Ovary (tissue), 9 donors: ENCODE results near the gene WDR54. TPM values are rescaled to one million over a fixed set of nuclear protein-coding genes. Genes with fewer than 3 reads are reported as not detected.
A peak's percentile ranks its signal among the peaks of the same experiment; 100 is the strongest.

ENCODE experiments used
- DNase-seq, 5 donors: peaks; one replicate each; pipeline ENCODE4 v3.0.0-alpha.2; 2019 to 2020
- H3K27ac ChIP-seq, 2 donors: fragments of 200-600 bp; one replicate each; pipeline versions ENCODE4 v1.5.1 to v1.8.0; 2019 to 2022
- H3K27me3 ChIP-seq: fragments of 200-600 bp; one replicate; pipeline ENCODE4 v1.8.0; 2022
- H3K36me3 ChIP-seq: fragments of 200-600 bp; sonication (generic); one replicate; pipeline ENCODE4 v1.5.1; 2019
- H3K4me1 ChIP-seq: one replicate; pipeline ENCODE4 v1.8.1; 2013; ENCODE audit warnings: mild to moderate bottlenecking, moderate library complexity; ENCODE audit not compliant: insufficient read depth
- H3K4me3 ChIP-seq: fragments of 200-600 bp; sonication (generic); one replicate; pipeline ENCODE4 v1.5.1; 2017
- H3K9me3 ChIP-seq, 2 donors: fragments of 200-600 bp in 1 of 2; sonication (generic) in 1 of 2; one replicate each; pipeline versions ENCODE4 v1.5.1 to v1.8.1; 2013 to 2019; ENCODE audit warnings: mild to moderate bottlenecking in 1 of 2, moderate library complexity in 1 of 2
- EP300 ChIP-seq: sonication (generic); formaldehyde crosslinking; IDR thresholded peaks from one replicate; pipeline ENCODE4 v1.6.1; 2017; ENCODE audit warnings: antibody characterized with exemption
- POLR2A ChIP-seq: fragments of 450-650 bp; IDR thresholded peaks from one replicate; pipeline ENCODE4 v1.6.1; 2017; ENCODE audit warnings: antibody characterized with exemption, mild to moderate bottlenecking, moderate library complexity
- WGBS, 3 donors: extraction: QIAGEN DNeasy Blood & Tissue Kit in 1 of 3; methylation state at CpG; one replicate each; pipeline versions ENCODE4 v1.1.5 to v1.1.7; 2013 to 2017; 5-methylcytosine and 5-hydroxymethylcytosine counted together
- intact Hi-C, 4 donors: fragments of 100-400 bp; cut with DNase I; formaldehyde crosslinking; loops; one replicate each; pipeline versions ENCODE4 v1.11.0 to v1.15.1; 2022 to 2023
- polyA plus RNA-seq, 2 donors: library from polyadenylated mRNA; stranded (reverse); fragments of 200-250 nt in 1 of 2; fragments of 350-450 nt in 1 of 2; fragmentation: Illumina TruSeq in 1 of 2; extraction: RNeasy Lipid Tissue Mini Kit (QIAGEN cat#74804) in 1 of 2; gene quantifications; one replicate each; pipeline ENCODE4 v1.2.3, GENCODE V29; 2013 to 2014
- total RNA-seq, 7 donors: library from RNA; depleted of rRNA in 2 of 7; stranded (reverse); fragments of >200 nt in 2 of 7; fragmentation: NEBNext Ultra II Directional in 3 of 7; extraction: Animal tissue kit (Norgen Biotek cat#: 25700) in 3 of 7; gene quantifications; one replicate each; pipeline versions ENCODE4 v1.1.0 to v1.2.4, GENCODE V29; 2016 to 2023
- TF ChIP-seq, protein P1 (sequence below), 3 donors: fragments of 450-650 bp in 2 of 3; fragments of 200-600 bp in 1 of 3; IDR thresholded peaks; one replicate each; pipeline versions ENCODE4 v1.5.1 to v1.8.0; 2016 to 2022; ENCODE audit warnings: antibody characterized with exemption in 3 of 3, mild to moderate bottlenecking in 1 of 3
- donor health status: DM: no; HTN: no; CAD: no; lungs with moderate emphysema.
- donor health status: DM: no; HTN: no; CAD: no.
- donor health status: Bipolar disorder and iron deficiency.
- donor health status: DM: yes; HTN: yes; CAD: no.
- donor health status: DM: no; HTN: no; CAD: no.
- donor health status: DM: yes; HTN: yes; CAD: no.

Gene WDR54
- total and polyA plus RNA-seq, 9 donors: 8.6 to 41.6 (median 16.2) TPM

DNA sequence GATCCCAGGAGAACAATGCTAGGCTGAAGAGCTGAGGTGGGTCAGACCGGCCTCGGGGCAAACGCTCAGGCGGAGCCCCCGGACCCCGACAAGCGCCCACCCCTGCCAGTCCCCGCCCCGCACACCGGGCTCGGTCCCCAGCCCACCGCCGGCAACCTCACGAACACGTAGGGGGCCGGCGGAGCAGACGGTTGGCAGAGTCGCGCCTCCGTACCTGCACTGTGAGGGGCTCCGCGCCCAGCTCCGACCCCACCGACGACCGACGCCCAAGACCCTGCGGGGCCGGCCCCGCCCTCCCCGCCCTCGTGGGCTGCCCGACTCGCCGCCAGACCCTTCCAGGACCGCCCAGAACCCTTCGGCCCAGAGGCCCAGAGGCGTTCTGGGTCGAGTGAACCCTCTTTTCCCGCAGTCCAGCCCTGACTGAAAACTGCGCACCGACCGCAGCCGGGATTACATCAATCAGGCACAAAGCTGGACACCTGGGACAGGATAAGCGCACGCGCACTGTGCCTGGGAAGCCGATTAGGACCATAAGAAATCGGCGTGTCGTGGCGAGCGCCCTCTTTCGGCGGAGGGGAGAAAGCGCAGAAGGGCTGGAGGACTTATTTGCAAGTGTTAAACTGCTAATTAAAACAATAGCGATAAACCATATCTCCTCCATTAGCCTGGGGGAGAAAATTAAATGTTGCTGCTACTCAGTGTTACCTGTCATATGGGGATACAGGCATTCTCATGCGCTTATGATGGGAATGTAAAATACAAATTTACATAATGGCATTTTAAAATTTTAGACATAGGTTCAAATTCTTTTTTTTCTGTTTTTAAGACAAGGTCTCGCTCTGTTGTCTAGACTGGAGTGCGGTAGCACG lies 29.7 kb upstream of the WDR54 start:
- Histone ChIP-seq H3K27me3 (no peaks in the 10 kb centered on the region), H3K36me3 (no peaks in the 10 kb centered on the region), H3K27ac (peak overlapping the region; percentile 67 to 89), H3K4me1 (peaks cover 15% of the 10 kb centered on the region), H3K9me3 (no peaks in the 10 kb centered on the region), H3K4me3 (peak overlapping the region; percentile 89)
- intact Hi-C loops: no loop called here
- TF ChIP-seq, protein P1, sequence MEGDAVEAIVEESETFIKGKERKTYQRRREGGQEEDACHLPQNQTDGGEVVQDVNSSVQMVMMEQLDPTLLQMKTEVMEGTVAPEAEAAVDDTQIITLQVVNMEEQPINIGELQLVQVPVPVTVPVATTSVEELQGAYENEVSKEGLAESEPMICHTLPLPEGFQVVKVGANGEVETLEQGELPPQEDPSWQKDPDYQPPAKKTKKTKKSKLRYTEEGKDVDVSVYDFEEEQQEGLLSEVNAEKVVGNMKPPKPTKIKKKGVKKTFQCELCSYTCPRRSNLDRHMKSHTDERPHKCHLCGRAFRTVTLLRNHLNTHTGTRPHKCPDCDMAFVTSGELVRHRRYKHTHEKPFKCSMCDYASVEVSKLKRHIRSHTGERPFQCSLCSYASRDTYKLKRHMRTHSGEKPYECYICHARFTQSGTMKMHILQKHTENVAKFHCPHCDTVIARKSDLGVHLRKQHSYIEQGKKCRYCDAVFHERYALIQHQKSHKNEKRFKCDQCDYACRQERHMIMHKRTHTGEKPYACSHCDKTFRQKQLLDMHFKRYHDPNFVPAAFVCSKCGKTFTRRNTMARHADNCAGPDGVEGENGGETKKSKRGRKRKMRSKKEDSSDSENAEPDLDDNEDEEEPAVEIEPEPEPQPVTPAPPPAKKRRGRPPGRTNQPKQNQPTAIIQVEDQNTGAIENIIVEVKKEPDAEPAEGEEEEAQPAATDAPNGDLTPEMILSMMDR (IDR thresholded peaks at IDR 0.05): peak; percentile 84 to 96 (median 91)
- TF ChIP-seq POLR2A: peak; percentile 43
- TF ChIP-seq EP300: no peak
- peak; percentile 90 to 97 (median 96) for DNase-seq
- 0 to 1% (median 0%) methylated on average over 44 to 62 of the region's 62 CpGs for WGBS, 3 donors

DNA sequence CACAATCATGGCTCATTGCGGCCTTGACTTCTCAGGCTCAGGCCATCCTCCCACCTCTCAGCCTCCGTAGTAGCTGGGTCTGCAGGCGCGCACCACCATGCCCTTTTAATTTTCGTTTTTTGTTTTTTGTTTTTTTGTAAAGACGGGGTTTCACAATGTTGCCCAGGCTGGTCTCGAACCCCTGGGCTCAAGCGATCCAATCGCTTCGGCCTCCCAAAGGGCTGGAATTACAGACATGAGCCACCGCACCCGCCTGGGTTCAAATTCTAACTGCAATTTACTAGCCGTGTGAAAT lies 29.1 kb upstream of the WDR54 start:
- 53 to 63% (median 62%) methylated on average over 13 of the region's 13 CpGs for WGBS, 3 donors
- H3K4me3 ChIP-seq: peak overlapping the region; percentile 89
- peaks cover 15% of the 10 kb centered on the region for H3K4me1 ChIP-seq
- H3K27me3 ChIP-seq: no peaks in the 10 kb centered on the region
- DNase-seq: no peak
- H3K36me3 ChIP-seq: no peaks in the 10 kb centered on the region
- H3K27ac ChIP-seq: no peak overlapping the region
- TF ChIP-seq, protein P1 (IDR thresholded peaks at IDR 0.05): no peak
- no peaks in the 10 kb centered on the region for H3K9me3 ChIP-seq
- intact Hi-C loops: no loop called here

DNA sequence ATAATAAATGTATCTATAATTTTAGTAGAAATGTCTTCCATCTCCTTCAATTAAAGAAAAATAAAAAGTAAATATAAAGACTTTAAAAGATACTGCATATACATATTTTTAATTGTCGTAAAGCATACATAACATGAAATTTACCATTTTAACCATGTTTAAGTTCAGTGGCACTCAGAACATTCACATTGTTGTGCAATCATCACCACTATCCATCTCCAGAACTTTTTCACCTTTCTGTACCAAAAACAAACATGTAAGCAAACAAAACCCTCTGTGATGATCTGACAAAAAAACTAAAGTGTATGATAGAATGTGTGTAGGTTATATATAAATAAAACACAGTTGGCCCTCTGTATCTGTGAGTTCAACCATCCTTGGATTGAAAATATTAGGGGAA lies 28.0 kb upstream of the WDR54 start:
- no peaks in the 10 kb centered on the region for H3K9me3 ChIP-seq
- H3K27ac ChIP-seq: no peak overlapping the region
- H3K4me1 ChIP-seq: peaks cover 15% of the 10 kb centered on the region
- H3K36me3 ChIP-seq: no peaks in the 10 kb centered on the region
- WGBS, 3 donors: 89 to 98% (median 91%) methylated on average over 1 of the region's 1 CpG
- no peak overlapping the region for H3K4me3 ChIP-seq
- no peaks in the 10 kb centered on the region for H3K27me3 ChIP-seq
- TF ChIP-seq POLR2A (no peak), EP300 (no peak)
- TF ChIP-seq, protein P1 (IDR thresholded peaks at IDR 0.05): no peak
- intact Hi-C loops: no loop called here
- DNase-seq: no peak

DNA sequence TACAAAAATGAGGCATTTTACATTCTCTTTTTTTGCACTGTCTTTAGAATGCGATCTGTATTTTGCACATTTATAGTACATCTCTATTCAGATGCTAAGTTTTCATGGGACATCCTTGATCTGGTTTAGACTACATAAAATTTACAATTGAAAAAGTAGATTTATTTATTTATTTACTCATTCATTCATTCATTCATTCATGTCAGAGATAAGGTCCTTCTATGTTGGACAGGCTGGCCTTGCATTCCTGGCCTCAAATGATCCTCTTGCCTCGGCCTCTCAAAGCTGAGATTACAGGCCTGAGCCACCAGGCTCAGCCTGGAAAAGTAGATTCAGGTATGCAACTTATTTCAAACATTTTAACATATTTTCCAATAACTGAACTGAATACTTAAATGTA lies 25.4 kb upstream of the WDR54 start:
- no peaks in the 10 kb centered on the region for H3K36me3 ChIP-seq
- H3K27ac ChIP-seq: no peak overlapping the region
- no peaks in the 10 kb centered on the region for H3K27me3 ChIP-seq
- WGBS, 3 donors: 94 to 95% (median 94%) methylated on average over 2 of the region's 2 CpGs
- DNase-seq: no peak
- no peak overlapping the region for H3K4me3 ChIP-seq
- intact Hi-C loops: no loop called here
- TF ChIP-seq EP300: no peak
- no peaks in the 10 kb centered on the region for H3K9me3 ChIP-seq
- H3K4me1 ChIP-seq: peaks cover 1% of the 10 kb centered on the region

DNA sequence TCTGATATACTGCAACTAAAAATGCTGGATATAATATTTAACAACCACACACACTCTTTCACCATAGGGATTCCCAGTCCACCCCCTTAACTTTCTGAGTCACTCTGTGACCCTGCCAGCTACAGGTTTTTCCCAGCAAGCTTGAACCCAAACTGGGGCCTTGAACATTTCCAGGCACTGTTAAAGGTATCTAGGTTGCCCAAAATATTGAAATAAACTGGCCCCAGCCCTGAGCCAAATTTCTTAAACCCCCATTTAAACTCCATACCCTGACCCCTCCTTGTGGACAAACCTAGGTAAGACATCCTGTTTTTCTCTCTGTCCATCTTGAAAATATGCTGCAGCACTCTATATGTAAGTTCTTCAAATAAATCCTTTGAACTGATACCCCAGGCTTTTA lies 21.7 kb upstream of the WDR54 start:
- H3K9me3 ChIP-seq: no peaks in the 10 kb centered on the region
- H3K4me1 ChIP-seq: no peaks in the 10 kb centered on the region
- TF ChIP-seq POLR2A (no peak), EP300 (no peak)
- TF ChIP-seq, protein P1 (IDR thresholded peaks at IDR 0.05): no peak
- H3K27me3 ChIP-seq: no peaks in the 10 kb centered on the region
- DNase-seq: no peak
- no peaks in the 10 kb centered on the region for H3K36me3 ChIP-seq
- no peak overlapping the region for H3K4me3 ChIP-seq
- H3K27ac ChIP-seq: no peak overlapping the region
- intact Hi-C loops: no loop called here
